ENCODE results near the gene SLC16A3. TPM values are rescaled to one million over a fixed set of nuclear protein-coding genes. Genes with fewer than 3 reads are reported as not detected.
A peak's percentile ranks its signal among the peaks of the same experiment; 100 is the strongest.

Gene SLC16A3
- total RNA-seq, 2 donors from 2014 or later: 8.6 to 197 TPM

DNA sequence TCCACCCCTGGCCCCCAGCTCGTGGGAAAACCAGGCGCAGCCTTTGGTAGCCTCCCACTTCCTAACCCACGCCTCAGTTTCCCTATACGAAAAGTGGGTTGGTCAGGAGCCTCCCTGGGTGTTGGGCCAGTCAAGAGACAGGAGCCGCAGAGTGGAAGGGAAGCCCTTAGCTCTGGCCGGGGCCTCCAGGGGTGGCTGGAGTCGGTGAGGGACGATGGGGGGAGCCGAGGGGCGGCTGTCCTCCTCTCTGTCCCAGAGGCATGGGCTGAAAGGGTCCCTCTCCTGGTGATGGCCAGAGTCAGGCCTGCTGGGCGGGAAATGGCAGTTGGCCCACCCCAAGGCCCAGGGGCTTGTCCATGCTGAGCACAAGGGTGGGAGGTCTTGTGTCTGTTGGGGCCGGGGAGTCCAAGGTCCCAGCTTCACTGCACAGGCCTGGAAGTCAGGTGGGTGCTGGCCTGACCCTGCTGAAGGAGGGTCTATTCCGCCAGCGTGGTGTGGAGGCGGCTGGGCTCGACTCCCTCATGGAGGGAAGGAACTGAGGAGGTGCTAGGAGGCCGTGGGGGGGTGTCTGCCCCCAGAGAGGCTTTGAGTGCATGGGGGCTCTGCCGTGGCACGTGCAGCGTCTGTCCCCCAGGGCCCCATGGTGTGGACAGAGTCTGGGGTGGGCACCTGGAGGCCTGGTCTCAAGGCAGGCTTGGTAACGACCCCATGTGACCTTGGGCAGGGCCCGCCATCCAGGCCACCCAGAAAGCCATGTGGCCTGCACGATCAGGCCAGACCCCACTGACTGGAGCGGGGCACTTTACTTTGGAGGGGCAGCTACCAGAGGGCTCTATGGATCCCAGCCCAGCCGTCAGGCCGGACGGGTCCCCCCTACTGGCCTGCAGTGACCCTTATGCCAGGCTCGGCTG, 1.1 kb downstream of the SLC16A3 start:
- Mint-ChIP-seq H3K27ac (peak overlapping the region in 1 of 2 donors; percentile 87), H3K36me3 (peaks cover 0 to 7% of the 10 kb centered on the region in 2 donors), H3K9me3 (no peaks in the 10 kb centered on the region)
- ATAC-seq (no peak), DNase-seq (ENCODE audit: low spot score in 2 of 2) (peak in 1 of 2 donors; percentile 22)

DNA sequence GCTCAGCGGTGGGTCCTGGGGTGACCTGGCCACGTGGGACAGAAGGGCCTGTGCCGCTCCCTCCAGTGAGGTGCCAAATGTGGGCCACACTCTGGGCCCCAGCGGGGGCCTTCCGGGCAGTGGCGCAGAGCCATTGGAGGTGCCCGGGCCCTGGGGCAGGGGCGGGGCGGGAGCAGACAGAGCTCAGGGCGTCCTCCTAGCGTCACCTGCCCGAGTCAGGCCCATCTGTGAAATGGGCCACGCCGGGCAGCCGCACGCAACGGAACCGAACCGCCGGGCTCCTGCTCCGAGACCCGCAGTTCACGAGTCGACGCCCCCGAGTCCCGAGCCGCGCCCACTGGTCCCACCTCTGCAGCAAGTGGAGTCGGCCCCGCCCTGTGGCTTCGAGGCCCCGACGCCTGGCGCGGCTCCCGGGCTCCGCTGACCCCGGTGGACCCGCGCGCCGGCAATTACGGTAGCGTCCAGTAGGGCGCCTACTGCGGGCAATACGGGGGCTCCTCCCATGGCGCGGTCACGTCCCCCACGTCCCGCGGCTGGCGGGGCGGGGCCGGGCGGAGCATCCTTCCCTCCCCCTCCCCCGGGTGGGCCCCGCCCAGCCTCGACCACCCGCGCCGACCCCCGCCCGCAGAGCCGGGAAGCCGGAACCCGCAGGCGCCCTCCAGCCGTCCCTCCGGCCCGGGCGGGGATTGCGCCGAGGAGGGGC, 1.9 kb downstream of the SLC16A3 start:
- Mint-ChIP-seq H3K9me3 (no peaks in the 10 kb centered on the region), H3K27ac (no peak overlapping the region), H3K36me3 (peaks cover 0 to 7% of the 10 kb centered on the region in 2 donors)
- peak in 1 of 2 donors; percentile 77 for DNase-seq (ENCODE audit: low spot score in 2 of 2)
- ATAC-seq: peak; percentile 42 to 58

DNA sequence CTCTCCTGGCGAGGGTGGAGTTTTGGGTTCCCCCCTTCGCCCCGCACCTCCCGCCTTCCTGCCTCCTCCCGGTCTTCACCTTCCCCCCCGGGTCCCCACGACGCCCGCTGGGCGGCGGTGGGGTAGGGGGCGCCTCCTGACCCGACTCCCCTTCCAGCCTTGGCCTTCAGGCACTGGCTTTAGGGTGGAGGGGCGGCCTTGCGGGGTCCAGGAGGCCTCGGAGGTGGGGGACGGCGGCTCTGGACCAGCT, 2.4 kb downstream of the SLC16A3 start:
- Mint-ChIP-seq H3K9me3 (no peaks in the 10 kb centered on the region), H3K27ac (no peak overlapping the region), H3K36me3 (peaks cover 0 to 7% of the 10 kb centered on the region in 2 donors)
- ATAC-seq (no peak), DNase-seq (ENCODE audit: low spot score in 2 of 2) (no peak)

DNA sequence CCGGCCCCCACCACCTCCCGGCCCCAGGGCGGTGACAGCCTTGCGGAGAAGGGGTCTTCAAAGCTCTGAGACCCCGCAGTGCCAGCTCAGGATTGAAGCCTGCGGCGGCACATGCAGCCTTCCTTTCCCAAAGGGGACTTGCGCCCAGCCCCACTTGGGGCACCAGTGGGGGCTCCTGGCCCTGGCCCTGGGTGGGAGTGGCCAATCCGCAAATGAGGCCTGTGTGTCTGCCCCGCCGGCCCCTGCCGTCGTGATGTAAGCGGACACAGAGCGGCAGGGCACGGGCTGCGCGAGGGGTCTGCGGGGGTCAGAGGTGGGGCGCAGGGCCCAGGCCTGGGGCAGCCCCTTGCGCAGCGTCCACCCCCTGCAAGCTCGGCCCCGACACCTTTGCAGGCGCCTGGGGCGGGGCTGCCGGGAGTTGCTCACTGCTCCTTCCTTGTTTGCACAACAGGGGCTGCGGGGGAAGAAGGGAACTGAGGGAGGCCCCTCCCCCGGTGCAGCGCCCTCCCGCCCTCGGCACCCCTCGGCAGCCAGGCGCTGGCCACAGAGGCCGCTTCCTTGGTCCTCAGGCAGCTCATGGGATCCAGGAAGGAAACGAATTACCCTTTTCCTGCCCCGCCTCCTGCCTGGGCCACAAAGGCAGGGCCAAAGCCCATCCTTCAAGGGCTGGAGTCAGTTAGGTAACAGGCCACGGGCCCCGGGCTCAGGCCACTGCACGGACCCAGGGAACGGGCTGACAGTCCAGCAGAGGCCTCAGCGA, 2.9 kb downstream of the SLC16A3 start:
- no peaks in the 10 kb centered on the region for H3K9me3 Mint-ChIP-seq
- H3K27ac Mint-ChIP-seq: no peak overlapping the region
- ATAC-seq (no peak), DNase-seq (ENCODE audit: low spot score in 2 of 2) (no peak)
- peaks cover 0 to 7% of the 10 kb centered on the region in 2 donors for H3K36me3 Mint-ChIP-seq

DNA sequence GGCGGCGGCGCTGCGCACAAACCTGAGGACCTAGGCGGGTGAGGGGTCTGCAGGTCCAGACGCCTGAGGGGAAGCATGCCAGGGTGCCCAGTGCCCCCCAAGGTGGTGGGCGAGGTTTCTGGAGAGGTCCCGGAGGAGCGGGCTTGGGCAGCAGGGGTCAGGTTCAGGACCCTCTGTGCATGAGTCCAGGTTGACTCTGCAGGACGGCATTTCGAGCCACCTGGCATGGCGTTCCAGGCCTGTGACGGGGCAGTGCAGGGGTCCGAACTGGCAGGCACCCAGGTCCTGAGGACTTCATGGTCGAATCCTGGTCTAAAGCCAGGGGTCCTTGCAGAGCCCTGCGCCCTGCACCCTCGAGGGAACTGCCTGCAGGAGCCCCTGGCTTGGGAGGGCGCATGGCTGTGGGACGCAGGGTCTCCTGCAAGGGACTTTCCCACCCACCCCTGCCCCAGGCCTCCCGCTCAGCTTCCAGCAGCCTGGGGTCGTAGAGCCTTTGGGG, 3.5 kb downstream of the SLC16A3 start:
- DNase-seq (ENCODE audit: low spot score in 2 of 2) (no peak), ATAC-seq (no peak)
- Mint-ChIP-seq H3K9me3 (no peaks in the 10 kb centered on the region), H3K36me3 (peaks cover 0 to 8% of the 10 kb centered on the region in 2 donors), H3K27ac (no peak overlapping the region)

DNA sequence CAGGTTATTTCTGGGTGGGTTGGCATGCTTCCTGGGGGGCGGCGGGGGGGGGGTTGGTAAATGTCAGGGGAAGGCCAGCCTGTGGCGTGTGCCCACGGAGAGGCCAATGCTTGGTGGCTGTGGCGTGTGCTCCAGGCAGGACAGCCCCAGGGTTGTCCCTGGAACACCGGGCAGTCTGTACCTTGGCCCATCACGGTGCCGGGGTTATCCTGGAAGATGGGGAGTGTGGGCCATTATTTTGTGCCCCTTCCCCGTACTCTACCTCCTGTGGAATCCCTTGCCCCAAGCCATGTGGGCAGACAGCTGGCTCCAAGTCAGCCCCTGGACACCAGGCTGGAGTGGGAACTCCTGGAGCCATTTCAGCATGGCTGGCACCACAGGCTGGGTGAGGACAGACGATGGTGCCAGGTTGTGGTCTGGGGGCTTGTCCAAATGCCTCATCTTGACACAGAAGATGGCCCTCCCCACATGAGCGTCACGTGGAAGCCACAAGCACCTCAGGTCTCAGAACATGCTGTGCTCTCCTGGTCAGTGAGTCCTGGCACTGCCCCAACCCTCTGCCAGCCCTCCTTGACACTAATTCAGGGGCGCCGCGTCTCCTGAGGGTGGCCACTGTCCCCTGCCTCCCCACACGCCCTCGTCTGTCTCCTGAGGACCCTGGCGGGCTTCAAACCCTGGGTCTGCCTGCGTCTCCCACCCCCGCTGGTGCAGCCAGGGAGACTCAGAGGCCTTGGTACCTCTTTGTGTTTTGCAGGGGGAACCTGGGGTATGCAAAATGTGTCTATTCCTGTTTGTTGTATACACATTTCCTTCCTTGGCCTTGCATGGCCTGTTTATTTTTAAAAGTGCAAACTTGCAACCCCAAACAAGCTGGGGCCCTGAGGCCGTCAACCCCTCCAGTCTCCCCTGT, 4.3 kb downstream of the SLC16A3 start:
- H3K36me3 Mint-ChIP-seq: peaks cover 0 to 12% of the 10 kb centered on the region in 2 donors
- DNase-seq (ENCODE audit: low spot score in 2 of 2): no peak
- no peak overlapping the region for H3K27ac Mint-ChIP-seq
- H3K9me3 Mint-ChIP-seq: no peaks in the 10 kb centered on the region
- no peak for ATAC-seq

DNA sequence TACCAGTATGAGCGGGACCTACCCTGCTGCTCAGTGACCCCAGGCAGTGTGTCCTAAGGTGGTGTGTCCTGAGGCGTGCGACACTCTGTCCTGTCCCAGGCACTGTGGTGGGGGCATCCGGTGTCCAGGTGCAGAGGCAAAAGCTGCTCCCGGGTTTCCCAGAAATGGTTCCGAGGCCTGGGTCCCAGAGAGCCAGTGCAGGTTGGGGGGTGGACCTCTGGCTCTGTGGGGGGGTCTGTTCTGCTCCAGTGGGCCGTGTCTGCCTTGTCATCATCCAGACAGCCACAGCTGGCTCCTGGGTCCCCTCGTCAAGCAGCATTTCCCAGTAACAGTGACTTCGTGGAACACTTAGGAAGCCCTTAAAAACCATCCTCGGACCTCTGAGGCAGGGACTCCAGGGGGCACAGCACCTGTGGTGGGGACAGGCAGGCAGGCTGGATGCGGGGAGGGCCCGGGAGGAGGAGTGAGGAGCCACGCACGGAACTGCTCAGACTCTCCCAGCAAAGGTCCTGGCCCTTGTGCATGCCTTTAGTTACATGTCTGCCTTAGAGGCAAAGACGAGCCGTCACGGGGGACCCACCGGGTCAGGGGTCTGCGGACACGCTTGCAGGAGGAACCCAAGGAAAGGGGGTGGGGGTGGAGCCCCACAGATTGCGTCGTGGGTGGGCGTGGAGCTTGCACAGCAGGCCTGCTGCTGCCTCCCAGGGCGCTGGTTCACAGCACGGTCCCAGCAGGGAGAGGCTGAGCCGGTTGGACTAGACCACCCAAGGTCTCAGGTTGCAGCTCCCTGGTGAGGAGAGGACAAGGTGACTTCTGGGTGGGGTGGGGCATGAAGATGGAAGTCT, 5.6 kb downstream of the SLC16A3 start:
- ATAC-seq (no peak), DNase-seq (ENCODE audit: low spot score in 2 of 2) (no peak)
- no peaks in the 10 kb centered on the region for H3K9me3 Mint-ChIP-seq
- H3K27ac Mint-ChIP-seq: no peak overlapping the region
- peaks cover 0 to 12% of the 10 kb centered on the region in 2 donors for H3K36me3 Mint-ChIP-seq

DNA sequence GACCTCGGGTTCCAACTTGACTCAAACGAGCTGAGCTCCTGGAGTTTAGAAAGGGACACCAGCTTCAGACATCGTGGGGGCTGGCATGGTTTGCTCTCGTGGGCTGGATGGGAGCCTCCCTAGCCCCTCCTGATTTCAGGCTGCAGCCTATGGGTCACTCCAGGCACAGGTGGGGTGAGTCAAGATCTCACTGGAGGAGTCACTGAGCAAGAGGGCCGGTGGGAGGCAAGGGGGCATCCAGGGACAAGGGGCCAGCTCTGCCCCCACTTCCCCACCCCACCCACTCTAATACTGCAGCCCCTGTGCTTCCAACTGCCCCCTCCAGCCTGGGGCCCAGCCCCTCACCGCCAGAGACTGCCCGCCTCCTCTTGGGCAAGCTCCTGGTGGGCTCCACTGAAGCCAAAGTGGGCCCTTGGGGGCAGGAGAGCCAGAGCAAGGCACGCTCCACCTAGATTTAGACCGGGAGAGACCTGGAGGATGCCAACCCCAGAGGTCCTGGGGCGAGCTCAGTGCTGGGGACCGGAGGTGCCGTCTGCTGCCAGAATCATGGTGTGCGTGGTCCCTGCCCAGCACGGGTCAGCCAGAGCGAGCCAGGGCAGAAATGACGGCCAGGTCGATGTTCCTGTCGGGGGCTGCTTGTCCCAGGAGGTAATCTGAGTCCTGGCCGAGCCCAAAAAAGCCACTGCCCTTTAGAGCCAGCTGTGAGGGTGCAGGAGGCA, 6.4 kb downstream of the SLC16A3 start:
- DNase-seq (ENCODE audit: low spot score in 2 of 2) (no peak), ATAC-seq (no peak)
- Mint-ChIP-seq H3K9me3 (no peaks in the 10 kb centered on the region), H3K36me3 (peaks cover 0 to 5% of the 10 kb centered on the region in 2 donors), H3K27ac (no peak overlapping the region)

DNA sequence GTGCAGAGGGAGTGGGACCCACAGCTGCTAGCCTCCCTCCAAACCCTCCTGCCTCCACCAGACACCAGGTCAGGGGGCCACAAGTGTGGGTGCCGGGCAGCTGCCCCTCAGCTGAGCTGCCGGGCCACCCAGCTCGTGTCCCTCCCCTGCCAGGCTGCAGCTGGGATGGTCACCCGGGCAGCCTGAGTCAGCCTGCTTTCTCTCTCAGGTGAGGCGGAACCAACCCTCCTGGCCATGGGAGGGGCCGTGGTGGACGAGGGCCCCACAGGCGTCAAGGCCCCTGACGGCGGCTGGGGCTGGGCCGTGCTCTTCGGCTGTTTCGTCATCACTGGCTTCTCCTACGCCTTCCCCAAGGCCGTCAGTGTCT, 6.9 kb downstream of the SLC16A3 start:
- Mint-ChIP-seq H3K27ac (peak overlapping the region in 1 of 2 donors; percentile 59), H3K9me3 (no peaks in the 10 kb centered on the region), H3K36me3 (peaks cover 0 to 5% of the 10 kb centered on the region in 2 donors)

DNA sequence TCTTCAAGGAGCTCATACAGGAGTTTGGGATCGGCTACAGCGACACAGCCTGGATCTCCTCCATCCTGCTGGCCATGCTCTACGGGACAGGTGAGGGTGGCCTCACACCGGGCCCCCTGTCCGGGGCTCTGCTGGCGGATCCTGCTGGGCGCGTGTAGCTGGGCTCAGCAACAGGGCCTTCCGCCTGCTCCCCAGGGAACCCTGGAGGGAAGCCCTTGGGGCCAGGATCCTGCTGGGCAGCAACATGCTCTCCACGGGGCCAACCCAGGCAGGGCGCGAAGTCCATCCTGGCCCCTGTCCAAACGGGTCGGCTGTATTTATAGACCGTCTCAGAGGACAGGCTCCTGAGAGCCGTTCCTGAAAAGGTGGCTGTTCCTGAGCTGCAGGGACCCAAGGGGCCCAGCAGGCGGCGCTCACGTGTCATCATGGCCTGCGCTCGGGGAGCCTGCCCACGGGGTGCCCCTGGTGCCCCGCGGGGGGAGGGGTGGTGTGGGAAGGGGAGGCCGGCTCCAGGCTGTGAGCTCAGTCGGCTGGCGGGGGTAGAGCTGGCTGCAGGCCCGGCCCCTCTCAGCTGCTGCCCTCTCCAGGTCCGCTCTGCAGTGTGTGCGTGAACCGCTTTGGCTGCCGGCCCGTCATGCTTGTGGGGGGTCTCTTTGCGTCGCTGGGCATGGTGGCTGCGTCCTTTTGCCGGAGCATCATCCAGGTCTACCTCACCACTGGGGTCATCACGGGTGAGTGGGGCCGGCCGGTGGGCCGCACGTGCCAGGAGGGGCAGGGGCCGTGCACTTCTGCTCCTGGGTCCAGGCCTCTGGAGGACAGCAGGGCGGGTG, 7.5 kb downstream of the SLC16A3 start:
- peak in 1 of 2 donors; percentile 76 for DNase-seq (ENCODE audit: low spot score in 2 of 2)
- Mint-ChIP-seq H3K9me3 (no peaks in the 10 kb centered on the region), H3K27ac (peak overlapping the region in 1 of 2 donors; percentile 59), H3K36me3 (peaks cover 0 to 5% of the 10 kb centered on the region in 2 donors)
- ATAC-seq: peak; percentile 27 to 39

More for the DNA sequence above, 6.9 kb downstream of the SLC16A3 start:
- ATAC-seq: no peak
- DNase-seq (ENCODE audit: low spot score in 2 of 2): no peak

DNA sequence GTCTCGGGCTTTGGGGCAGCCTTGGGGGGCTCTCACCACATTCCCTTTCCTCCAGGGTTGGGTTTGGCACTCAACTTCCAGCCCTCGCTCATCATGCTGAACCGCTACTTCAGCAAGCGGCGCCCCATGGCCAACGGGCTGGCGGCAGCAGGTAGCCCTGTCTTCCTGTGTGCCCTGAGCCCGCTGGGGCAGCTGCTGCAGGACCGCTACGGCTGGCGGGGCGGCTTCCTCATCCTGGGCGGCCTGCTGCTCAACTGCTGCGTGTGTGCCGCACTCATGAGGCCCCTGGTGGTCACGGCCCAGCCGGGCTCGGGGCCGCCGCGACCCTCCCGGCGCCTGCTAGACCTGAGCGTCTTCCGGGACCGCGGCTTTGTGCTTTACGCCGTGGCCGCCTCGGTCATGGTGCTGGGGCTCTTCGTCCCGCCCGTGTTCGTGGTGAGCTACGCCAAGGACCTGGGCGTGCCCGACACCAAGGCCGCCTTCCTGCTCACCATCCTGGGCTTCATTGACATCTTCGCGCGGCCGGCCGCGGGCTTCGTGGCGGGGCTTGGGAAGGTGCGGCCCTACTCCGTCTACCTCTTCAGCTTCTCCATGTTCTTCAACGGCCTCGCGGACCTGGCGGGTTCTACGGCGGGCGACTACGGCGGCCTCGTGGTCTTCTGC, 8.4 kb downstream of the SLC16A3 start:
- H3K9me3 Mint-ChIP-seq: no peaks in the 10 kb centered on the region
- H3K27ac Mint-ChIP-seq: no peak overlapping the region
- H3K36me3 Mint-ChIP-seq: peaks cover 0 to 5% of the 10 kb centered on the region in 2 donors
- ATAC-seq: no peak
- DNase-seq (ENCODE audit: low spot score in 2 of 2): no peak

DNA sequence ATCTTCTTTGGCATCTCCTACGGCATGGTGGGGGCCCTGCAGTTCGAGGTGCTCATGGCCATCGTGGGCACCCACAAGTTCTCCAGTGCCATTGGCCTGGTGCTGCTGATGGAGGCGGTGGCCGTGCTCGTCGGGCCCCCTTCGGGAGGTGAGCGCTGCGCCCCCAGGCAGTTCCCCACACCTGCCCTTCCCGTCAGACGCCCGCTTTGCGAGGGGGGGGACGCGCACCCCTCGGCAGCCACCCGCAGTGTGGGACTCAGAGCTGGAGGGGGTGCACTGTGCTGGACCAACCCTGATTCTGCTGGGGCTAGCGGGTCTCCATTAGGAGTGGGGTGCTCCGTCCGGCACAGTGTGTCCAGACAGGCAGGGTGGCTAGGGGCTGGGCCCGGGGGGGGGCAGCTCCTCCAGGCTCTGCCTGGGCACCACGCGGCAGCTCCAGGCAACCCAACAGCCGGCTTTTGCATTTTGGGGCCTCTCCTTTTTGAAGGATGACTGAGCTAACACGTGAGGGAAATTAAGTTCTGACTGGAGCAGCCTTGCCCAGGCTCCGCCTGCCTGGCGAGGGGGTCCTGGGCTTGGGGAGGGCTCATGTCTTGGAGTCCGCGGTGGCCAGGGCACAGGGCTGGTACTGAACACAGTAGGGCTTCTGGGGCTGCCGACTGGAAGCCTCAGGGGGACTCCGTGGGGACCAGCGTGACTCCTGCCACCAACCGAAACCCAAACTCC, 9.1 kb downstream of the SLC16A3 start:
- ATAC-seq: no peak
- Mint-ChIP-seq H3K9me3 (no peaks in the 10 kb centered on the region), H3K27ac (peak overlapping the region in 1 of 2 donors; percentile 87), H3K36me3 (peaks cover 0 to 5% of the 10 kb centered on the region in 2 donors)
- no peak for DNase-seq (ENCODE audit: low spot score in 2 of 2)

All from activated naive CD4-positive, alpha-beta T cell treated with anti-CD3 and anti-CD28 coated beads, Interleukin-2, amount 50 U/mL, for 72 hours (primary cell).